ENCODE data around the gene RBFOX2. TPM values are rescaled to one million over a fixed set of nuclear protein-coding genes. Genes with fewer than 3 reads are reported as not detected.

The RBFOX2 gene
- total and polyA plus RNA-seq, 12 donors: 15.7 to 86.6 (median 69.8) TPM

GRCh38 chr22:35781898-35782297 is 246.7 kb downstream of the RBFOX2 start:
- H3K9me3 ChIP-seq (replicated peaks in 1 of 3): no peaks in the 10 kb centered on the region
- DNase-seq: no peak
- no peaks in the 10 kb centered on the region for H3K27me3 ChIP-seq
- TF ChIP-seq CTCF (IDR thresholded peaks at IDR 0.05) (no peak), POLR2A (IDR thresholded peaks at IDR 0.05) (no peak)
- H3K4me1 ChIP-seq (replicated peaks in 1 of 2): peaks cover 11 to 16% of the 10 kb centered on the region in 2 donors
- intact Hi-C loops (cut with DNase I): loop anchor here in 1 of 2 donors (10.0 kb wide), 1 partner anchor 53 kb away; no protein-coding TSS in a partner anchor
- H3K27ac ChIP-seq: no peak overlapping the region
- WGBS, 4 donors: 85 to 92% (median 89%) methylated on average over 3 of the region's 3 CpGs
- H3K4me3 ChIP-seq: no peak overlapping the region
- H3K36me3 ChIP-seq (replicated peaks in 1 of 2): peaks cover 0 to 9% of the 10 kb centered on the region in 2 donors

- Histone ChIP-seq H3K4me3 (no peak overlapping the region), H3K36me3 (replicated peaks in 1 of 2) (peaks cover 0 to 9% of the 10 kb centered on the region in 2 donors), H3K4me1 (replicated peaks in 1 of 2) (no peaks in the 10 kb centered on the region), H3K27me3 (no peaks in the 10 kb centered on the region), H3K9me3 (replicated peaks in 1 of 3) (no peaks in the 10 kb centered on the region), H3K27ac (no peak overlapping the region)
- TF ChIP-seq POLR2A (IDR thresholded peaks at IDR 0.05): no peak
- TF ChIP-seq CTCF (IDR thresholded peaks at IDR 0.05): no peak
- 81 to 88% (median 85%) methylated on average over 4 of the region's 4 CpGs for WGBS, 4 donors
- intact Hi-C loops (cut with DNase I): loop anchor here in 1 of 2 donors (10.0 kb wide), 1 partner anchor 137 kb away; no protein-coding TSS in a partner anchor
- DNase-seq: no peak
These were observed 251.2 kb downstream of the RBFOX2 start for GRCh38 chr22:35777335-35777975.

DNA sequence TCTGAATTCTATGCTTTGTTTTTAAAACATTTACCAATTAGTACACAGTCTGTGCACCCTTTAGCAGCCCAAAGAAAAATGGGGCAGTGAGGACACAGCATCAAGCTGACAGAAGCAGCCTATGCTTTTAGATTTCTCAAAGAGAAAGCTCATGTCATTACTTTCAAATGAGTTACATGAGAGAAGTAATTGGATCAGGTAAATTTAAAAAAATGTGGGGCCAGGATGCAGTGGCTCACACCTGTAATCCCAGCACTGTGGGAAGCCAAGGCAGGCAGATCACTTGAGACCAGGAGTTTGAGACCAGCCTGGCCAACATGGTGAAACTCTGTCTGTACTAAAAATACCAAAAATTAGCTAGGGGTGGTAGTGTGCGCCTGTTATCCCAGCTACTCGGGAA is 253.3 kb downstream of the RBFOX2 start:
- DNase-seq: no peak
- intact Hi-C loops (cut with DNase I): loop anchor here in 1 of 2 donors (10.0 kb wide), 1 partner anchor 139 kb away; no protein-coding TSS in a partner anchor
- Histone ChIP-seq H3K9me3 (replicated peaks in 1 of 3) (no peaks in the 10 kb centered on the region), H3K36me3 (replicated peaks in 1 of 2) (no peaks in the 10 kb centered on the region), H3K27ac (no peak overlapping the region), H3K27me3 (no peaks in the 10 kb centered on the region), H3K4me1 (replicated peaks in 1 of 2) (no peaks in the 10 kb centered on the region), H3K4me3 (no peak overlapping the region)
- 83 to 91% (median 89%) methylated on average over 2 of the region's 2 CpGs for WGBS, 4 donors
- no peak for TF ChIP-seq CTCF (IDR thresholded peaks at IDR 0.05)
- TF ChIP-seq POLR2A (IDR thresholded peaks at IDR 0.05): no peak

GRCh38 chr22:35769974-35770373 is 258.6 kb downstream of the RBFOX2 start:
- H3K4me3 ChIP-seq: no peak overlapping the region
- no peak overlapping the region for H3K27ac ChIP-seq
- intact Hi-C loops (cut with DNase I): loop anchor here in 1 of 2 donors (10.0 kb wide), 1 partner anchor 145 kb away; no protein-coding TSS in a partner anchor
- no peaks in the 10 kb centered on the region for H3K9me3 ChIP-seq (replicated peaks in 1 of 3)
- no peak for DNase-seq
- H3K27me3 ChIP-seq: no peaks in the 10 kb centered on the region
- H3K36me3 ChIP-seq (replicated peaks in 1 of 2): no peaks in the 10 kb centered on the region
- TF ChIP-seq CTCF (IDR thresholded peaks at IDR 0.05) (no peak), POLR2A (IDR thresholded peaks at IDR 0.05) (no peak)
- H3K4me1 ChIP-seq (replicated peaks in 1 of 2): no peaks in the 10 kb centered on the region

All from adrenal gland (tissue), 12 donors.